Endothelial cell of hepatic sinusoid (primary cell): ENCODE data around the gene TREML1.
"Not testable (repeated sequence)": the region's sequence is repeated elsewhere in the genome, so short reads cannot be mapped to it uniquely, and the experiment has no call there.

ENCODE experiments used
- in situ Hi-C: cut with HindIII; loops from 2 replicates; pipeline ENCODE4 v1.10.0; 2017; ENCODE audit warnings: low sequenced_read_pairs

TREML1 gene

GRCh38 chr6:41153451-41153850, 696 bp downstream of the TREML1 start:
- in situ Hi-C loops: no loop called here

GRCh38 chr6:41150671-41151070, 3.5 kb downstream of the TREML1 start:
- in situ Hi-C loops: no loop called here

- in situ Hi-C loops: no loop called here
These were observed 6.2 kb downstream of the TREML1 start for GRCh38 chr6:41147917-41148316.

- in situ Hi-C loops: no loop called here
These were observed 17.2 kb downstream of the TREML1 start for GRCh38 chr6:41136911-41137310.

- in situ Hi-C loops: no loop called here
These were observed 18.9 kb downstream of the TREML1 start for GRCh38 chr6:41135062-41135832.

GRCh38 chr6:41132254-41132653, 21.9 kb downstream of the TREML1 start:
- in situ Hi-C loops: no loop called here

- in situ Hi-C loops: no loop called here
These were observed 28.9 kb downstream of the TREML1 start for GRCh38 chr6:41125282-41125681.

- in situ Hi-C loops: no loop called here
These were observed 31.2 kb downstream of the TREML1 start for GRCh38 chr6:41122918-41123317.

- in situ Hi-C loops: no loop called here
These were observed 31.8 kb downstream of the TREML1 start for GRCh38 chr6:41122373-41122772.

- in situ Hi-C loops: no loop called here
These were observed 34.1 kb downstream of the TREML1 start for GRCh38 chr6:41120058-41120457.

- in situ Hi-C loops: no loop called here
These were observed 34.6 kb downstream of the TREML1 start for GRCh38 chr6:41119508-41119907.

GRCh38 chr6:41115027-41115426, 39.1 kb downstream of the TREML1 start:
- in situ Hi-C loops: not testable (repeated sequence)

GRCh38 chr6:41111017-41111416, 43.1 kb downstream of the TREML1 start:
- in situ Hi-C loops: no loop called here

GRCh38 chr6:41103847-41104246, 50.3 kb downstream of the TREML1 start:
- in situ Hi-C loops: no loop called here

- in situ Hi-C loops: no loop called here
These were observed 53.3 kb downstream of the TREML1 start for GRCh38 chr6:41100871-41101287.
